ENCODE data around the gene STN1. TPM values are rescaled to one million over a fixed set of nuclear protein-coding genes. Genes with fewer than 3 reads are reported as not detected.

The STN1 gene
- total RNA-seq, 1 donor from 2014 or later, result 31.9 TPM

GRCh38 chr10:103832806-103833205 lies 85.2 kb downstream of the STN1 start:
- intact Hi-C loops (cut with micrococcal nuclease), result no loop called here

Other genes with a start within 250 kb of the STN1 start
- gene SH3PXD2A, start 62.6 kb downstream of the STN1 start, total RNA-seq, result 19.0 and 19.3 TPM in 2 replicates
- 30.1 and 31.2 TPM in 2 replicates for gene SLK, start 49.0 kb upstream of the STN1 start, total RNA-seq
- gene COL17A1, start 167.7 kb upstream of the STN1 start, total RNA-seq, result not detected in 2 replicates
- gene SFR1, start 204.0 kb upstream of the STN1 start, total RNA-seq, result 11.6 and 12.1 TPM in 2 replicates